Left ventricle myocardium inferior (tissue), 1 donor: ENCODE results near the gene EP400. TPM values are rescaled to one million over a fixed set of nuclear protein-coding genes. Genes with fewer than 3 reads are reported as not detected.

ENCODE experiments used
- DNase-seq: peaks from one replicate; pipeline ENCODE4 v3.0.0-alpha.2; 2020
- H3K27ac ChIP-seq: fragments of 200-600 bp; replicated peaks from 2 replicates; pipeline ENCODE4 v1.8.0; 2021
- H3K27me3 ChIP-seq: fragments of 200-600 bp; 2 replicates; pipeline ENCODE4 v1.8.0; 2021; ENCODE audit warnings: low read depth
- H3K36me3 ChIP-seq: fragments of 200-600 bp; 2 replicates; pipeline ENCODE4 v1.8.0; 2021
- H3K4me1 ChIP-seq: fragments of 200-600 bp; 2 replicates; pipeline ENCODE4 v1.8.0; 2021
- H3K4me3 ChIP-seq: fragments of 200-600 bp; 2 replicates; pipeline ENCODE4 v1.8.0; 2021; ENCODE audit warnings: mild to moderate bottlenecking, moderate library complexity
- H3K9me3 ChIP-seq: fragments of 200-600 bp; replicated peaks from 2 replicates; pipeline ENCODE4 v1.8.0; 2021
- CTCF ChIP-seq: fragments of 200-600 bp; IDR thresholded peaks from 2 replicates; pipeline ENCODE4 v1.8.0; 2021; ENCODE audit warnings: antibody characterized with exemption, mild to moderate bottlenecking, borderline replicate concordance
- intact Hi-C: fragments of 100-400 bp; cut with micrococcal nuclease; formaldehyde crosslinking; loops from one replicate; pipeline ENCODE4 v1.11.0; 2022
- total RNA-seq: library from RNA; stranded (reverse); fragmentation: NEBNext Ultra II Directional; extraction: Animal tissue kit (Norgen Biotek cat#: 25700); gene quantifications from one replicate; pipeline ENCODE4 v1.2.1, GENCODE V29; 2021
- donor health status: DM: no; HTN: yes; CAD: no; lungs with severe emphysema.

EP400 gene
- total RNA-seq, 1 donor from 2014 or later, result 15.3 TPM

- Histone ChIP-seq H3K4me3 (peak overlapping the region; percentile 95), H3K27ac (peak overlapping the region; percentile 93), H3K36me3 (no peaks in the 10 kb centered on the region), H3K9me3 (no peaks in the 10 kb centered on the region), H3K4me1 (peaks cover 20% of the 10 kb centered on the region), H3K27me3 (no peaks in the 10 kb centered on the region)
- peak; percentile 71 for DNase-seq
- intact Hi-C loops, result no loop called here
- no peak for TF ChIP-seq CTCF
Measured at GRCh38 chr12:132084621-132085290, 135.0 kb downstream of the EP400 start.

- Histone ChIP-seq H3K4me3 (peak overlapping the region; percentile 95), H3K36me3 (no peaks in the 10 kb centered on the region), H3K27ac (peak overlapping the region; percentile 93), H3K9me3 (no peaks in the 10 kb centered on the region), H3K4me1 (peaks cover 20% of the 10 kb centered on the region), H3K27me3 (no peaks in the 10 kb centered on the region)
- DNase-seq, result no peak
- intact Hi-C loops, result no loop called here
- no peak for TF ChIP-seq CTCF
Measured at GRCh38 chr12:132085291-132085635, 135.5 kb downstream of the EP400 start.

GRCh38 chr12:132089407-132089910, 139.7 kb downstream of the EP400 start:
- intact Hi-C loops, result no loop called here

GRCh38 chr12:132094269-132094891, 144.6 kb downstream of the EP400 start:
- no peak for TF ChIP-seq CTCF
- Histone ChIP-seq H3K4me3 (no peak overlapping the region), H3K27ac (no peak overlapping the region), H3K4me1 (no peaks in the 10 kb centered on the region), H3K9me3 (no peaks in the 10 kb centered on the region), H3K36me3 (peaks cover 20% of the 10 kb centered on the region), H3K27me3 (no peaks in the 10 kb centered on the region)
- DNase-seq, result no peak
- intact Hi-C loops, result no loop called here

More at GRCh38 chr12:132089407-132089910, 139.7 kb downstream of the EP400 start:
- no peak overlapping the region for H3K27ac ChIP-seq
- H3K36me3 ChIP-seq, result peaks cover 20% of the 10 kb centered on the region
- H3K4me3 ChIP-seq, result no peak overlapping the region
- H3K4me1 ChIP-seq, result peaks cover 15% of the 10 kb centered on the region
- no peak for TF ChIP-seq CTCF
- no peaks in the 10 kb centered on the region for H3K27me3 ChIP-seq
- H3K9me3 ChIP-seq, result no peaks in the 10 kb centered on the region
- DNase-seq, result no peak

GRCh38 chr12:132095520-132096409, 146.0 kb downstream of the EP400 start:
- intact Hi-C loops, result no loop called here
- no peak for TF ChIP-seq CTCF
- H3K9me3 ChIP-seq, result no peaks in the 10 kb centered on the region
- DNase-seq, result no peak
- H3K27me3 ChIP-seq, result no peaks in the 10 kb centered on the region
- H3K27ac ChIP-seq, result no peak overlapping the region
- H3K4me3 ChIP-seq, result no peak overlapping the region
- no peaks in the 10 kb centered on the region for H3K4me1 ChIP-seq
- peaks cover 30% of the 10 kb centered on the region for H3K36me3 ChIP-seq
